HG03139 (cell line): ENCODE measurements around the gene CFAP410.
"Not testable (repeated sequence)": the region's sequence is repeated elsewhere in the genome, so short reads cannot be mapped to it uniquely, and the experiment has no call there.

Experiments used
- ATAC-seq: cut with Tn5 transposase; IDR thresholded peaks from one replicate; pipeline ENCODE4 v1.9.1; 2021; ENCODE audit not compliant: unreplicated experiment

CFAP410 gene

DNA sequence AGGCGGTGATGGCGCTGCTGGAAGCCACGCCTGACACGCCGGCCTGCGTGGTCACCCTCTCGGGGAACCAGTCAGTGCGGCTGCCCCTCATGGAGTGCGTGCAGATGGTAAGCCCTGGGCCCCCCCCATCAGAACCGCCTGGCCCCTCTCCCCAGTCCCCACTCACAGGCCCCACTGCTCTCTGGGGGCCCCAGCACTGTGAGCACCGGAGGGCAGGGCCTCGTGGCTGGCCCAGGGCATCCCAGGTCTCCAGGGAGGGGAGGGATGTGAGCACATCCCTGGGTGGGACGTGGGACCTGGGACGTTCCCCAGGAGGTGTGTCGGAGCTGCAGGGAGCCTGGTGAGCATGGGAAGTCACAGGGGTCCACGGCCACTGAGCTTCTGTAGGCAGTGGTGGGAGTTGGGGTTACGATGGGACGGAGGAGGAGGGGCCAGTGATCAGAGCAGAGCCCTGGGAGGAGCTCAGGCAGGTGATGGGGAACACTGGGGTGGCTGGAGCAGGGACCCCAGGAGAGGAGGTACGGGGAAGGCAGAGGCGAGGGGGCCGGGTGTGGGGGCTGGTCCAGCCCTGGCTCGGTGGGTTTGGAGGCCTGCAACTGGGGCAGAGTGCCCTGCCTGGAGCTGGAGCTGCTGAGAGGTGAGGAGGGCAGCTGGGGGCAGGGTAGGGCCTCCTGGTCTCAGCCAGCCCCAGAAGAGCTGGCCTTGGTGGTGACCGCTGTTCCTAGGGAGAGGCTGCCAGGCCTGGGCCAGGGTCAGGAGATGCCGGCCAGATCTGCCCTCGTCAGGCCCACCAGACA lies 20.5 kb downstream of the CFAP410 start:
- ATAC-seq, result no peak

GRCh38 chr21:44317871-44318270 lies 21.3 kb downstream of the CFAP410 start:
- no peak for ATAC-seq

GRCh38 chr21:44317241-44317782 lies 21.9 kb downstream of the CFAP410 start:
- no peak for ATAC-seq

- ATAC-seq, result no peak
Observed at GRCh38 chr21:44316277-44316900, 22.8 kb downstream of the CFAP410 start.

DNA sequence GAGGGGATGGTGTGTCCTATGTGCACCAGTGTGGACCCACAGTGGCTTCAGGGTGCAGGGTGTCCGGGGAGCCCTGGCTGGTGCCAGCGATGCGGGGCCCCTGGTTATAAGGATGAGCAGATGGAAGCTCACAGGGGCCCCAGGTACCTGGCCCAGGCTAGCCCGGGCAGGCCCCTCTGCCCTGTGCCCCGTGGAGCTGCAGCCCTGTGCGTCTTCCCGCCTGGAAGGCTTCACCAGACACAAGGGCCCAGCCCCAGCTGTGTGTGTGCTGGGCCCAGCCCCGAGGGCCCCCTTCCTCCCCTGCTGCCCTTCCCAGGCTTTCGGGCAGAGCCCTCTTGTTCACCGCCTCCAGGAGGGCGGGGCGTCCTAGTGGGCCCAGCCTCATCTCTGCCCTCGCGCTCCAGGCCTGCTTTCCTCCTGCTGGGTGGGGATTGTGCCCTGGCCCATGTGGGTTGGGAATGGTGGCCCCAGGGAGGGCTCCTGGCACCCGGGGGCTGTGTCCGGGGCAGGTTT lies 23.4 kb downstream of the CFAP410 start:
- no peak for ATAC-seq

GRCh38 chr21:44314561-44314960 lies 24.6 kb downstream of the CFAP410 start:
- ATAC-seq, result no peak

DNA sequence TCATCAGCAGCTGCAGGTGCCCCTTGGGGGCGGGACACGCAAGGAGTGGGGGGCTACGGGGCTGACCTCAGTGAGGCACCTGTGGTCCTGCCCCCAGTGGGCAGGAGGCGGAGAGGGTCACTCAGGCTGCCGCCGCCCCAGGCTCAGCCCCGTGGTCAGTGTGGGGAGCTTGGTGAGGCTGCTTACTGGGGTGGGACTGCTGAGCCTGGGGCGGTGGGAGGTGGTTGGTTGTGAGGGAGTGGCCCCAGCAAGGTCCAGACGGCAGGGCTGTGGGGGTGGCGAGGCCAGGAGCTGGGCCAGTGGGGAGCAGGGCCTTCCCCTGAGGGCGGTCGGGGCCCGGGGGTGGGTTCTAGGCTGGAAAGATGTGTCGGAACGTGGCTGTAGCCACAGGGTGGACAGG lies 25.1 kb downstream of the CFAP410 start:
- no peak for ATAC-seq

- no peak for ATAC-seq
Observed at GRCh38 chr21:44313451-44313850, 25.7 kb downstream of the CFAP410 start.

DNA sequence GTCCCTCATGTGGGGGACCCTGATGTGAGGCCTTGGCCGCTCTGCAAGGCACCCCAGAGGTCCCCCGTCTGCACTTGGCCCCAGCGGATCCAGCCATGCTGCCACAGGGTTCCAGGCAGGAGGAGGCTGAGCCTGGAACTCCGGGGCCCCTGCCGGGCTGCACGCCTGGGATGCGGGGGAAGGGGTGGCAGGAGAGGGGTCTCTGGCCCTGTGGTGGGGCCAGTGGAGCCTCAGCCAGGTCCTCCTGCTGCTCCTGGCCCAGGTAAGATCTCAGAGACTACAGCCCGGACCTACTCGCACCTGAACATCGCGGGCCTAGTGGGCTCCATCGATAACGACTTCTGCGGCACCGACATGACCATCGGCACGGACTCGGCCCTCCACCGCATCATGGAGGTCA lies 26.5 kb downstream of the CFAP410 start:
- no peak for ATAC-seq

DNA sequence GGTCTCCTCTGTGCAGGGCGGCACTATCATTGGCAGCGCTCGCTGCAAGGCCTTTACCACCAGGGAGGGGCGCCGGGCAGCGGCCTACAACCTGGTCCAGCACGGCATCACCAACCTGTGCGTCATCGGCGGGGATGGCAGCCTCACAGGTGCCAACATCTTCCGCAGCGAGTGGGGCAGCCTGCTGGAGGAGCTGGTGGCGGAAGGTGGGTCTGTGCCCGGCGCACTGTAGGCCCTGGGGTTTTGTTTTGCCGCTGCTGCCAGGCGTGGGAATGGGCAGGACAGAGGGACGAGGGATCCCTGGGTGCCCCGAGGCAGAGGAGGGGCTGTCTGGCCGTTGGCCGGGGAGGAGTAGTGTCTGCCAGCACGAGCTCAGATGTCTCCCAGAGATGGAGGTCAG lies 27.1 kb downstream of the CFAP410 start:
- no peak for ATAC-seq

- no peak for ATAC-seq
Observed at GRCh38 chr21:44310628-44311507, 28.3 kb downstream of the CFAP410 start.

DNA sequence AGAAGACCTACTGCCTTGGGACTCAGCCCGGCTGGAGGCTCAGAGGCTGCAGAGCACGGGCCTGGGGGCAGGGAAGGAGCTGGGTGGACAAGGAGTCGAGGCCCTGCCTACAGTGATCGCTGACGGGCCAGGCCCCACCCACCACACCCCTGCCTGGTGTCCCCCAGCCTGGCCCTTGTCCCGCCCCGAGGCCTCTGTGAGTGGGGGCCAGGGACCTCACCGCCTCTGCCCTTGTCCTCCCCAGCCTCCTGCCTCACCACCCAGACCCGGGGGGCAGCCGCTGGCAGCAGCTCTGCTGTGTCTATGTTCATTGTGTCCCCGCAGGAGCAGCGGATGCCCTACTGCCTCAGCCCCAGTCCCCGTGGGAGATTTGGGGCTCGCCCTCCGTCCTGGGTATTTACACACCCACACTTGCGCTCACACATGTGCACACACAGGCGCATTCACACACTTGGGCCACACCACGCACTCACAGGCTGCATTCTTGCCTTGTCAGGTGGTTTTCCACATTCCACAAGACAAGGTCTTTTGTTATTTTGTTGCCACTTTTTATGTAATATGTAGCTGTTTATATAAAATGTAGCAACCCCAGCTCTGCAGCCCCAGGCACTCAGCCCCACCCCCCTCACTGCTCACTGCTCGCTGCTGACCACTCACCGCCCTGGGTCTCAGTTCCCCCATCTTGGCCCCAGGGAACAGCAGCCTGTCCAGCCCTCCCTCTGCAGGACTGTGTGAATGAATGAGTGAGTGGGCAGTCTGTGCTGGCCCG lies 32.1 kb downstream of the CFAP410 start:
- no peak for ATAC-seq

- no peak for ATAC-seq
Observed at GRCh38 chr21:44305691-44306090, 33.5 kb downstream of the CFAP410 start.

DNA sequence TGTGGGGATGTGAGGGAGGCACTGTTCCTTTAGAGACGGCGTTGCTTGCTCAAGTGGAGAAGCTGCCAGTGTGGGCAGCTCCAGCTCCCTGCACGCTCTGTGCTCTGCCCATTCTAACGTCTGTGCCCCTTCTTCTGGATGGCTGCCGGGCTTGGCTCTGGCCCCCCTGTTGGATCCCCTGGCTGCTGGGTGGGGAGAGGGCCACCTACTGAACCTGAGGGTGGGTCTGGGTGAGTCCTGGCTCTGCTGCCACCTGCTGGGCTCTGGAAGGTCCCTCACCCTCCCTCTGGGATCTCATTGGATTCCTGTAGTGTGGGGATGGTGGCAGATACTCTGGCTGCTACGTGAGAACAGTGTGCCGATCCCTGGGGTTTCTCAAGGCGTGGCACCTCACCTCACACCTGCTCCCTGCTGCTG lies 34.3 kb downstream of the CFAP410 start:
- ATAC-seq, result no peak

- no peak for ATAC-seq
Observed at GRCh38 chr21:44304011-44304616, 35.1 kb downstream of the CFAP410 start.

DNA sequence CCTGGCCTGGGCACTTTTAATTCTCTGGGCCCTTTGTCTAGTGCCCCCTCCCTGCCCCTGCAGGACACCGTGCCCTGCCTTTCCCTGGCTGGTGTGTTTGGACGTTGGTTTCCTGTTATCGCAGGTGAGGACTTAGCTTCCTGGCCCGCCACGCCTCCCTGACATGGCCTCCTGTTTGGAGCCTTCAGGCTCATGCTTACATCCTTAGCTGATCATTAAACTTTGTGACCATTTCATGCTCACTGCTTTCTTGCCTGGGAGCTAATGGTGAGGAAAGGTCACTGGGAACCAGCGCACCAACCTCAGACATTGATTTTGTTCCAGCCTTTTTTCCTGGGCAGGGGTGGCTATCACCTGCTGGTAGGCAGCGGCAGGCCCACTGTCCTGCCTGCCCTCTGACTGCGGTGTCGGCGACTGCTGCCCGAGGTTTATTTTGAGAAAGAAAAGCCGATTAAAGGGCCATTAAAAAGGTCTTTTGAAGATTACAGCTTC lies 35.7 kb downstream of the CFAP410 start:
- no peak for ATAC-seq

GRCh38 chr21:44302573-44303401 lies 36.4 kb downstream of the CFAP410 start:
- ATAC-seq, result not testable (repeated sequence)

- no peak for ATAC-seq
Observed at GRCh38 chr21:44301961-44302406, 37.2 kb downstream of the CFAP410 start.

DNA sequence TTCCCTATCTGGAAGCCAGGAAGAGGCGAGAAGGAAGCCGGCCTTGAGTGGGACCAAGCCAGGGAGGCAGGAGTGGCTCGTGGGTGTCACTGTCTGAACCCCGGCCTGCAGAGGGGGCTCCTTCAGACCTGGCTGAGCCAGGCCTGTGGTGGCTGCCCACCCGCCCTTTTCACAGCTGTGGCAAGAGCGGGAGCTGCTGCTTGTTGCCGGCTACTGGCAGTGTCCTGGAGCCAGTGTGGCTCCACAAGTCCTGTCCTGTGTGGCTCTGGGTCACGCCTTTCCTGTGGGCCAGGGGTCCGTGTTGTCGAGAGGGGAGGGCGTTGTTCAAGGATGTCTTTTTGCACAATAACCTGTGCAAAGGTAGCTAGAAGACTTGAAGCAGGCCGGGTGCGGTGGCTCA lies 38.0 kb downstream of the CFAP410 start:
- ATAC-seq, result no peak
